Ammon's horn (tissue), 1 donor: ENCODE data around the gene TMED10.

Source experiments
- DNase-seq: peaks from one replicate; pipeline ENCODE4 v3.0.0-alpha.2; 2016; ENCODE audit warnings: low spot score

The TMED10 gene

GRCh38 chr14:75176142-75176820 is at the start of gene TMED10:
Gene TMED10, minus strand, starts transcription at chr14:75176612. Its CDS starts 33 bp downstream, at chr14:75176579.
- DNase-seq, result peak; percentile 92

GRCh38 chr14:75224561-75224960 is 48.1 kb upstream of the TMED10 start:
- DNase-seq, result no peak

GRCh38 chr14:75223664-75224154 is 47.3 kb upstream of the TMED10 start:
- DNase-seq, result peak; percentile 75

DNA sequence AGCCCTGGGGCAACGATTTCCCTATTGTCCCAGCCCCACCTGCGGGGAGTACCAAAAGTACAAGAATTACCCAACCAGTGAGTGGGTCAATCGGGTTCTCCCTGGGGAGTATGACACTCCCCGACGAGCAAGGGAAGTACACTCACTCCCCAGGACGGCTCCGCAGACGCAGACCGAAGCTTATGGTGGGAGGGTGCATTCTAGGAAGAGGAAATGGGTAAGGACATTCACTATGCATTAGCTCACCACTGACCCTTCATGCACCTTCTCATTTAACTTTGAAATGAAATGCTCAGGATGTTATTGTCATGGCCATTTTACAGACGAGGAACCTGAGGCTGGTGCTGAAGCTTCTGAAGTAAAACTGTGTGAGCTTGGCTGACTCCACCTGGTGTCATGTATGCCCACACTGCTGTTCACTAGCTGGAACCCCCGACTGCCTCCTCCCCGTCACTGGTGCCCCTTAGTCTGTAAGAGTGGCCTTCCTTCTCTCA is 45.8 kb upstream of the TMED10 start:
- DNase-seq, result peak; percentile 51

DNA sequence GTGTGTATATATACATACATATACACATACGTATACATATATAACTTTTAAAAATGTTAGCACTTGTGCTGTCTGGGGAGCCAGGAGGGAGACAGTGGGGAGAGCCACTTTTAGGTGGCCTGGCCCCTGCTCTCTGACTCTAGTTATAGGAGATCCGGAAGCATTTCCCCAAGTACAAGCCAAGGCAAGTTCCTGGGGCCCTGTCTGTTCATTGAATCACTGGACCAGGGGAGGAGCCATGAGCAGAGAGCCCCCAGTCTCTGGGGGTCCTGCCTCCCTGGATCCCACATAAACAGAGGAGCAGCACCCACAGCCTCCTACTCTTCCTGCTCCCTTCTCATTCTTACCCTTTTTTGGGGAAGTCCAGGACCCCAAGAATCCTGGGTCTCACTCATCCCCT is 45.4 kb upstream of the TMED10 start:
- no peak for DNase-seq

DNA sequence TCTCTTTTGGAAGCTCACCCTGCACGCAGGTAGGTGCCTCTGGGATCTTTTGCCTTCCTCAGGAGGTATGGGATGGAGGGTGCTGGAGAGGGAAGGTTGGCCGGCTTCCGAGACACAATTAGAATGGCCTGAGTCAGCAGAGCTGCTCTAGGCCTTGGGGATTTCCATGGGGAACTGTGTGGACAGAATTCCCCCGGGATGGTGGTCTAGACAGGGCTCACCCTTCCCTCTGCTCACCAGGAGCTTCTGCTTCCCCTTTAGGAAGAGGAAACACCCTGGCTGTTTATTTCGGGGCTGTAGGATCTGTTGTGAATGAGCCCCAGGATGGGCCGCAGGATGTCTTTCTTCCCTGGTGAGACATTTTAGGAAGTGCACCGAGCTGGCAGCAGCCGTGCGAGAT is 43.7 kb upstream of the TMED10 start:
- DNase-seq, result no peak

DNA sequence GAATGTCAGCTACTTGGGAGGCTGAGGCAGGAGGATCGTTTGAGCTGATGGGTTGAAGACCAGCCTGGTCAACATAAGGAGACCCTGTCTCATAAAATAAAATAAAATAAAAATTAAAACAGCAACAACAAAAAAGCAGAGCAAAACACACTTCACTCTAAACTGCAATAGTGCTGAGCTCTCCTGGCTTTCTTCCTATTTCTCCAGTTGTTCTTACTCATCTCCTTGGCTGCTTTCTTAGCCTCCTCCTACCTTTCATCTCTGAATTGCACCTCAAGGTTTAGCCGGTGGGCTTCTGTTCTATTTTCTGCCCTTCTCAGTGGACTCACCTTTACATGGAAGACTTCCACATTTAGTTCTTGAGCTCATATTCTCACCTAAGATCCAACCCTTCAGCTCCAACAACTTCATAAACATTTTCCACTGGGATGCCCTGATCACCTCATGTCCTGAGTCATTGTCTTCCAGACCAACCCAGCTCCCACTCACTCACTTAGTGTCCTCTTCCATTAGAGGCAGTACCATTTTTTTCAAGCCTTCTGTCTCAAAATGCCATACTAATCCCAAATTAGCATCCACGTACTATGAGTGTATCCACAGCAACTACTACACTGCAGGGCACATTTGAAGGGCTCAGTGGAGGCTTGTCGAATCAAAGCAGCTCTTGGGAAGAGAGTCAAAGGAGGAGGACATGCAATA is 41.2 kb upstream of the TMED10 start:
- no peak for DNase-seq

GRCh38 chr14:75216427-75217006 is 40.1 kb upstream of the TMED10 start:
- no peak for DNase-seq

- DNase-seq, result no peak
Observed at GRCh38 chr14:75215520-75215919, 39.1 kb upstream of the TMED10 start.

- DNase-seq, result no peak
Observed at GRCh38 chr14:75214558-75214957, 38.1 kb upstream of the TMED10 start.

GRCh38 chr14:75213172-75213571 is 36.8 kb upstream of the TMED10 start:
- DNase-seq, result no peak

- no peak for DNase-seq
Observed at GRCh38 chr14:75208843-75209242, 32.4 kb upstream of the TMED10 start.

GRCh38 chr14:75206190-75206589 is 29.8 kb upstream of the TMED10 start:
- DNase-seq, result no peak

- no peak for DNase-seq
Observed at GRCh38 chr14:75205591-75205990, 29.2 kb upstream of the TMED10 start.

GRCh38 chr14:75204116-75204515 is 27.7 kb upstream of the TMED10 start:
- DNase-seq, result no peak

- DNase-seq, result no peak
Observed at GRCh38 chr14:75202657-75203056, 26.2 kb upstream of the TMED10 start.

- no peak for DNase-seq
Observed at GRCh38 chr14:75201087-75201486, 24.7 kb upstream of the TMED10 start.

DNA sequence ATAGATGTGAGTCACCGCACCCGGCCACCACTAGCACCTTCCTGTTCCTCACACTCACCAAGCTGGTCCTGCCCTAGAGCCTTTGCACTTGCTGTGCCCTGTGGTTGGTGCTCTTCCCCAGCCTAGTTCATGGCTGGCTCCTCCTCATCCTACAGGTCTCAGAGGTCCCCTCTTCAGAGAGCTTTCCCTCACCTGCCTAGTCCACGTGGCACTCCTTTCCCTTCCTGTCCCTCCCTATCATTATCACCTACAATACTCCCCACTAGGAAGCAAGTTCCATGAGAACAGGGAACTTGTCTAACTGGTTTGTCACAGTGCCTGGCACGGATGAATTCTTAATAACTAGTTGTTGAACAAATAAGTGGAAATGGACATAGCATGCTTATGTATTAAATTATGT is 24.0 kb upstream of the TMED10 start:
- no peak for DNase-seq

- peak; percentile 71 for DNase-seq
Observed at GRCh38 chr14:75198291-75198933, 22.0 kb upstream of the TMED10 start.

DNA sequence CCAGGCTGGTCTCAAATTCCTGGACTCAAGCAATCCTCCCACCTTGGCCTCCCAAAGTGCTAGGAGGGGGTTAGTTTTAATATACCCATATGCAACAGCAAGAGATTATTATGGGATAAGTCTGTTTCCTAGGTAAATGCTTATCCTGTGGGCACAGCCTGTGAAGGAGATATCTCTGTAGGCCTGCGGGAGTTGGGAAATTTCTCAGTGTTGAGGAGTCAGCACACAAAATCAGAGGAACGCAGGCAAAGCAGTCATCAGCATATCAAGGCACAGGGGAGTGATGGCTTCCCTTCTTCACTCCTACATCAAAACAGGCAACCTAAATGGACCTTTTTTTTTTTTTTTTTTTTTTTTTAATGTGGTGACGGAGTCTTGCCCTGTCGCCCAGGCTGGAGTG is 20.9 kb upstream of the TMED10 start:
- no peak for DNase-seq

DNA sequence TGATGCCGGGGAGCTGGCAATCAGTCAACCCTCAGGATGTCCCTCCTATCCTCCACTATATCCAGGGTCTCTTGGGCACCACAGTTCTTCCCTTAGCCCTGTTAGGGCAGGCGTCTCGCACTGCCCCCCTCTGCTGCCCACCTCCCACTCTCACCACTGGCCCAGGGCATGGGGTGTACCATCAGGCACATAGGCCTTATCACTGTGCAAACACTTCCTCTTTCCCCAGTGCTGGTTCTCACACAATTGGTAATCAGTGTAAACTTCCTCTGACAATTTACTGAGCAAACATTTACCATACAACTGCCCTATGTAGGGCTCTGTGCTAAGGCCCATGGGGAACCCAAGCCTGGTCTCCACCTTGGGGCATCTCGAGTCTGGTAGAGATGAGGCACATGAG is 20.1 kb upstream of the TMED10 start:
- peak; percentile 27 for DNase-seq

- no peak for DNase-seq
Observed at GRCh38 chr14:75196064-75196463, 19.7 kb upstream of the TMED10 start.

GRCh38 chr14:75191100-75191499 is 14.7 kb upstream of the TMED10 start:
- DNase-seq, result no peak
